OCI-M2 (cell line): Measurements from ENCODE around the gene TEAD2.

Source experiments
- DNase-seq: peaks from one replicate; lab custom pipeline; 2025; ENCODE audit not compliant: unreplicated experiment; lab: John Stamatoyannopoulos, UW

Gene TEAD2

DNA sequence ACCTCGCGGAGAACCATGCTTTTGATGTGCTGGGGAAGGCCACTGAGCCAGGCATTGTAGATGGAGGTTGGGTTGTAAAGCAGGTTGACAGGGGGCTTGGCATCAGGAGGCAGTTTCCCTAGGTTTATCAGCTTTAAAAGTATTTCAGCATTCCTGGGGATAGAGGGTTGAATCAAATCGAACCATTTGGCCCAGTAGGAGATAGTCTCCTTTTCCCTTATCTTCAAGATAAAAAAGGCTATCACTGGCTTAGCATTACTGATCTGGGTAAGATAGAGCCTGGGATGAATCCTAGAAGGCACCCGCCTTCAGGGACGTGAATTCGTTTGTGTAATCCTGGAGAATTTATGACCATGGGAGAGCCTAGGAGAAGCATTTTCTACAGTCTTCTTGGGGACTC, 67.8 kb downstream of the TEAD2 start:
- no peak for DNase-seq
